ENCODE data around the gene ACO2. TPM values are rescaled to one million over a fixed set of nuclear protein-coding genes. Genes with fewer than 3 reads are reported as not detected.
"Not testable (repeated sequence)": the region's sequence is repeated elsewhere in the genome, so short reads cannot be mapped to it uniquely, and the experiment has no call there.

Gene ACO2
- total and polyA plus RNA-seq, 2 of the 8 experiments (the other 6 are each of a cell fraction or from before 2014, with no cell fraction given), result 52.8 to 75.4 TPM

GRCh38 chr22:41434361-41435003 lies 34.4 kb upstream of the ACO2 start:
- H2BK20ac ChIP-seq (ENCODE audit: low read length); H2BK120ac ChIP-seq (replicated peaks; ENCODE audit: low read depth, low read length); H3K14ac ChIP-seq (ENCODE audit: insufficient read length); H2BK15ac ChIP-seq (ENCODE audit: low read length); H4K5ac ChIP-seq (ENCODE audit: insufficient read length, low read depth, low read length); H2BK5ac ChIP-seq (ENCODE audit: low read depth, low read length); H4K91ac ChIP-seq (replicated peaks; ENCODE audit: insufficient read length, low read length); H2AFZ ChIP-seq (ENCODE audit: low read length); H3K23me2 ChIP-seq (ENCODE audit: low read depth, low read length); H3K18ac ChIP-seq (ENCODE audit: extremely low read depth, low read length); H3K9me3 ChIP-seq (ENCODE audit: insufficient read depth in 2 of 2, low read depth in 1 of 2, low read length in 1 of 2); H3K27me3 ChIP-seq (replicated peaks in 1 of 4; ENCODE audit: control insufficient read depth in 3 of 4, extremely low read depth in 1 of 4, insufficient read depth in 3 of 4, low read length in 3 of 4); H3K4ac ChIP-seq (replicated peaks; ENCODE audit: insufficient read length, low read depth, low read length); H2AK5ac ChIP-seq (ENCODE audit: low read depth, low read length); H4K8ac ChIP-seq (ENCODE audit: extremely low read depth, insufficient read depth, low read length); H3K27ac ChIP-seq (ENCODE audit: low read depth, low read length); H3K4me2 ChIP-seq (ENCODE audit: insufficient read depth in 1 of 2, low read depth in 2 of 2, low read length in 2 of 2); H3K9ac ChIP-seq (replicated peaks in 1 of 4; ENCODE audit: extremely low read depth in 1 of 4, low read depth in 3 of 4, low read length in 3 of 4); DNase-seq (ENCODE audit: low read depth in 1 of 2, low spot score in 2 of 2); H3K23ac ChIP-seq (ENCODE audit: insufficient read length); H3K4me3 ChIP-seq (ENCODE audit: extremely low read depth in 1 of 4, insufficient read depth in 2 of 4, low read depth in 3 of 4, low read length in 4 of 4); FAIRE-seq; CTCF ChIA-PET (ENCODE audit: partially characterized antibody); H3K4me1 ChIP-seq (replicated peaks in 1 of 4; ENCODE audit: control insufficient read depth in 3 of 4, insufficient read depth in 4 of 4, low read length in 3 of 4); H3K56ac ChIP-seq (replicated peaks; ENCODE audit: insufficient read length, low read depth, low read length); H2BK12ac ChIP-seq (ENCODE audit: low read depth, low read length): not testable (repeated sequence)
- Histone ChIP-seq H3K79me2 (ENCODE audit: control insufficient read depth in 1 of 2, insufficient read depth in 2 of 2, low read length in 2 of 2) (peaks cover 0 to 37% of the 10 kb centered on the region in 2 experiments; a peak in 2 of 4 replicates), H4K20me1 (replicated peaks in 1 of 2; ENCODE audit: control insufficient read depth in 1 of 2, insufficient read depth in 2 of 2, low read length in 2 of 2) (peaks cover 18 to 31% of the 10 kb centered on the region in 2 experiments), H3K36me3 (ENCODE audit: control insufficient read depth in 2 of 4, insufficient read depth in 4 of 4, low read length in 3 of 4) (peaks cover 14 to 50% (median 29%) of the 10 kb centered on the region in 4 experiments), H3K79me1 (ENCODE audit: low read depth, low read length) (peaks cover 11% of the 10 kb centered on the region)
- 91% methylated on average over 5 of the region's 5 CpGs; no CpG with 5 or more reads in 1 of the 2 experiments for WGBS, 2 experiments (ENCODE audit: extremely low coverage in 1 of 2, insufficient coverage in 1 of 2, insufficient read length in 1 of 2, insufficient replicate concordance in 2 of 2, low coverage in 1 of 2, low lambda C conversion rate in 2 of 2, missing lambda C conversion rate in 1 of 2)
- POLR2A ChIA-PET (ENCODE audit: partially characterized antibody), result interaction anchor here (0.6 to 4.3 kb wide), 3 partner anchors 9 to 22 kb away, joined by 3 to 63 read pairs (median 5); partner anchors contain the start of gene TOB2

Measured in H1 (cell line).